GM12864 (cell line): Measurements from ENCODE around the gene GDF2.

Experiments
- DNase-seq: peaks from one replicate; pipeline ENCODE4 v3.0.0-alpha.2; 2011; ENCODE audit warnings: low read depth
- H3K4me3 ChIP-seq: 2 replicates; pipeline ENCODE4 v1.5.1; 2011; ENCODE audit warnings: mild to moderate bottlenecking, low read depth, low read length, control low read depth
- CTCF ChIP-seq: IDR thresholded peaks from 2 replicates; pipeline ENCODE4 v1.5.1; 2011; ENCODE audit warnings: low read depth, mild to moderate bottlenecking, moderate library complexity, low read length, control low read depth, inconsistent platforms; ENCODE audit errors: missing control alignments

The GDF2 gene

DNA sequence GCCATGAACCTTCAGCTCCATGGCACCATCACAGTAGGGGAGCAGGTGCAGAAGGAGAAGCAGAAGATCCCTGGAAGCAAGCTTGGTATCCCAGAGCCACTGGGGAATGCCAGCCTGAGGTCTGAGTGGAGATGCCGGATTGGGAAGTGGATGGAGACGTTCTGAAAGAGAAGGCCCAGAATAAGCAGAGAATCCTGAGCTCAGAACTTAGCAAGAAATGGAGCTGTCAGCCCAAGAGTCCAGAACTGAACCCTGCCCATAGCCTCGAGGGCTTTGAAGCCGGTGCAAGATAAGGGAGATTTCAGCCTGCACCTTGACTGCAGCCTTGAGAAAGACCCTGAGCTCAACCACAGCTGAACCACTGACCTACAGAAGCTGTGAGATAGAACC is 36.1 kb upstream of the GDF2 start:
- H3K4me3 ChIP-seq = no peak overlapping the region
- no peak for TF ChIP-seq CTCF
- DNase-seq = no peak

- DNase-seq = no peak
- TF ChIP-seq CTCF = no peak
- no peak overlapping the region for H3K4me3 ChIP-seq
Observed at GRCh38 chr10:47286591-47287315, 35.5 kb upstream of the GDF2 start.

- TF ChIP-seq CTCF = no peak
- no peak overlapping the region for H3K4me3 ChIP-seq
- no peak for DNase-seq
Observed at GRCh38 chr10:47287365-47287802, 34.9 kb upstream of the GDF2 start.

DNA sequence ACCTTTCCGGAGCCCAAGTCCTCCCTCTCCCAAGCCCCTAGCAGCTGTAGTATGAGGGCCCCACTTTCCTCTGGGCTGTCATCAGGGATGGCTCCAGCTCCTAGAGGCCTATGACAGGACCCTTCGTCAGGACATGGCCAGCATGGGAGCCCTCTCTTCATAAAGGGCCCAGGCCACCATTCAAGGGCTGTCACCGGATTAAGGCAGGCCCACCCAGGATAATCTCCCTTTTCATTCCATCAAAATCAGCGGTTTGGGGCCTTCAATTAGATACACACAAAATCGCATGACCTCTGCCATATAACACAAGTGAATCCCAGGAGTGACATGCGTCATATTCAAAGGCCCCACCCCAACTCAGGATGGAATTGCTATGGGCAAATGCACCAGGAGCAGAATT is 34.4 kb upstream of the GDF2 start:
- TF ChIP-seq CTCF = no peak
- no peak for DNase-seq
- no peak overlapping the region for H3K4me3 ChIP-seq

GRCh38 chr10:47288236-47288635 is 34.0 kb upstream of the GDF2 start:
- H3K4me3 ChIP-seq = no peak overlapping the region
- no peak for TF ChIP-seq CTCF
- no peak for DNase-seq

DNA sequence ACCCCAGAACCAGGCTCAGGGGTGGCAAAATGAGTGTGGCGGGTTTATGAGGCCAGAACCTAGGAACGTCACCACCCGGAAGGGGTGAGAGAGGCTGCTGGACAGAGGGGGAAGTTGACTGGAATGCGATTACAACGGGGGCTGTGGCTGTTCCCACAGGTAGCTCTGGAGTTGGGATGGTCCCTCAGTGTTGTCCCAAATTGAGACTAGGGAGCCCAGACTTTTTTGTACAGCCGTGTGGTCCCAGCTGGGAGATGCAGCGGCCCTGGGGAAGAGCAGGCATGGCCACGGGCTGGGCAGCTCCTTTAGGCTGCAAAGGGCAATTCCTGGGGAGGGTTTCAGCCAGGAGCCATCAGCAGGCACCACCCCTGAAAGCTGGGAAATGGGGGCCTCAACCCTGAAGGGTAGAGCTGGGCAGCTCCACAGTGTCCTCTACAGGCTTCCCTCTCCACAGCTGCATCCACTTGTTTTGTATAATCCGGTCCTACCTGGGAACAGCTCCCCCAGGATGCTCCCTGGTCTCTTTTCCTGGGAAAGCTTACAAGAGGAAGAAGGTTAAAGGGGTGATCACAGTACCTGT is 33.2 kb upstream of the GDF2 start:
- TF ChIP-seq CTCF = no peak
- no peak overlapping the region for H3K4me3 ChIP-seq
- no peak for DNase-seq

DNA sequence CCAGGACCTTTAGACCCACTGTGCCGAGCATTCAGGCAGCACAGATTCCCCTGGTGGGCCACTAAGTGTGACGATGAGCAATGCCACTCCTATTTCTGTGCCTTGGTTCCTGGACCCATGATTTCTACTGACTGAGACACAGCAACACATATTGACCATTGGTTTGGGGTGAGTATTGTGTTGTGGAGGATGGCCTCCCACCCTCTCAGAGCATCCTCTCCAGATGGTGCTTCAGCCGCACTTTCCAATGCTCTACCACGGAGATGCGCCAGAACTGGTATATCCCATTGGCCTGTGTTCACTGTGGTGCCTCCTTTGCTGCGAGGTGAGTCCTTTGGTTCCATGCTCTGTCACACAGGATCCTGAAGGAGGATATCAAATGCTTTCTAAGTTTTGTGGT is 32.3 kb upstream of the GDF2 start:
- no peak for DNase-seq
- no peak for TF ChIP-seq CTCF
- no peak overlapping the region for H3K4me3 ChIP-seq
